ENCODE data around the gene FNDC10. TPM values are rescaled to one million over a fixed set of nuclear protein-coding genes. Genes with fewer than 3 reads are reported as not detected.
"Not testable (repeated sequence)": the region's sequence is repeated elsewhere in the genome, so short reads cannot be mapped to it uniquely, and the experiment has no call there.

The FNDC10 gene
- total and polyA plus RNA-seq, 10 donors: 2.2 to 8.8 (median 4.6) TPM

GRCh38 chr1:1639368-1639767 lies 39.4 kb upstream of the FNDC10 start:
- DNase-seq; H3K4me3 ChIP-seq; intact Hi-C loops (cut with DNase I; ENCODE audit: low total_unique reads); H3K27ac ChIP-seq; H3K9me3 ChIP-seq; H3K4me1 ChIP-seq; H3K27me3 ChIP-seq (replicated peaks in 1 of 7): not testable (repeated sequence)
- WGBS, 5 donors: 92 to 98% (median 95%) methylated on average over 11 to 16 of the region's 16 CpGs
- peaks cover 0 to 59% (median 33%) of the 10 kb centered on the region in 6 donors for H3K36me3 ChIP-seq
- TF ChIP-seq POLR2AphosphoS5 (IDR thresholded peaks at IDR 0.05): peak in 2 of 3 donors; percentile 7 to 21

GRCh38 chr1:1638528-1638927 lies 38.6 kb upstream of the FNDC10 start:
- peak; percentile 41 for DNase-seq
- 90 to 100% (median 94%) methylated on average over 3 to 9 of the region's 13 CpGs for WGBS, 5 donors
- H3K27me3 ChIP-seq (replicated peaks in 1 of 7); intact Hi-C loops (cut with DNase I; ENCODE audit: low total_unique reads); H3K9me3 ChIP-seq; H3K4me1 ChIP-seq; H3K4me3 ChIP-seq; H3K27ac ChIP-seq: not testable (repeated sequence)
- H3K36me3 ChIP-seq: peaks cover 0 to 59% (median 33%) of the 10 kb centered on the region in 6 donors

GRCh38 chr1:1637479-1637875 lies 37.5 kb upstream of the FNDC10 start:
- peak; percentile 22 for DNase-seq
- 92 to 97% (median 93%) methylated on average over 9 to 14 of the region's 14 CpGs for WGBS, 5 donors
- intact Hi-C loops (cut with DNase I; ENCODE audit: low total_unique reads); H3K27ac ChIP-seq; H3K4me1 ChIP-seq; H3K4me3 ChIP-seq; H3K9me3 ChIP-seq; H3K27me3 ChIP-seq (replicated peaks in 1 of 7): not testable (repeated sequence)
- H3K36me3 ChIP-seq: peaks cover 0 to 59% (median 33%) of the 10 kb centered on the region in 6 donors

GRCh38 chr1:1636621-1637478 lies 36.9 kb upstream of the FNDC10 start:
- DNase-seq: peak; percentile 55
- H3K4me1 ChIP-seq; intact Hi-C loops (cut with DNase I; ENCODE audit: low total_unique reads); H3K9me3 ChIP-seq; H3K27ac ChIP-seq; H3K4me3 ChIP-seq; H3K27me3 ChIP-seq (replicated peaks in 1 of 7): not testable (repeated sequence)
- peaks cover 0 to 56% (median 33%) of the 10 kb centered on the region in 6 donors for H3K36me3 ChIP-seq
- 93 to 96% (median 94%) methylated on average over 17 to 37 of the region's 37 CpGs for WGBS, 5 donors

- peak; percentile 51 for DNase-seq
- Histone ChIP-seq H3K27me3 (replicated peaks in 1 of 7) (peaks cover 3 to 28% (median 22%) of the 10 kb centered on the region in 7 donors), H3K36me3 (peaks cover 0 to 36% (median 20%) of the 10 kb centered on the region in 6 donors), H3K4me1 (peaks cover 0 to 27% (median 21%) of the 10 kb centered on the region in 6 donors)
- H3K27ac ChIP-seq; H3K9me3 ChIP-seq; H3K4me3 ChIP-seq; intact Hi-C loops (cut with DNase I; ENCODE audit: low total_unique reads): not testable (repeated sequence)
- 82 to 95% (median 93%) methylated on average over 4 to 9 of the region's 13 CpGs for WGBS, 5 donors
Measured at GRCh38 chr1:1634613-1635012, 34.7 kb upstream of the FNDC10 start.

GRCh38 chr1:1633409-1633808 lies 33.5 kb upstream of the FNDC10 start:
- intact Hi-C loops (cut with DNase I; ENCODE audit: low total_unique reads); H3K4me3 ChIP-seq; DNase-seq; H3K27ac ChIP-seq; H3K9me3 ChIP-seq: not testable (repeated sequence)
- WGBS, 5 donors: no CpG with 5 or more reads among the region's 35 CpGs
- Histone ChIP-seq H3K36me3 (peaks cover 0 to 36% (median 15%) of the 10 kb centered on the region in 6 donors), H3K27me3 (replicated peaks in 1 of 7) (peaks cover 3 to 40% (median 22%) of the 10 kb centered on the region in 7 donors), H3K4me1 (peaks cover 0 to 39% (median 26%) of the 10 kb centered on the region in 6 donors)

- peaks cover 0 to 46% (median 28%) of the 10 kb centered on the region in 6 donors for H3K4me1 ChIP-seq
- H3K4me3 ChIP-seq: peak within 1 kb of the TSS in 6 of 8 donors; percentile 28 to 71 (median 46)
- no peak for TF ChIP-seq POLR2A (IDR thresholded peaks at IDR 0.05)
- TF ChIP-seq POLR2AphosphoS5 (IDR thresholded peaks at IDR 0.05): no peak
- TF ChIP-seq CTCF (IDR thresholded peaks at IDR 0.05 in 8 of 11, conservative IDR thresholded peaks at IDR 0.05 in 3 of 11): no peak
- peak; percentile 82 for DNase-seq
- H3K36me3 ChIP-seq: peaks cover 0 to 36% (median 14%) of the 10 kb centered on the region in 6 donors
- H3K27me3 ChIP-seq (replicated peaks in 1 of 7): peaks cover 3 to 45% (median 22%) of the 10 kb centered on the region in 7 donors
- peak within 1 kb of the TSS; percentile 57 to 91 (median 84) for H3K27ac ChIP-seq
- WGBS, 5 donors: 3 to 7% (median 4%) methylated on average over 10 to 48 of the region's 48 CpGs
- H3K9me3 ChIP-seq: no peaks in the 10 kb centered on the region
- intact Hi-C loops (cut with DNase I; ENCODE audit: low total_unique reads): no loop called here
Measured at GRCh38 chr1:1631782-1632420, 32.0 kb upstream of the FNDC10 start, which contains the start of gene MMP23B. TSS of gene MMP23B (plus strand) at chr1:1632173. CDS start at chr1:1632219, 46 bp downstream.
